Thoracic aorta (tissue), 2 donors: ENCODE data around the gene RGS11. TPM values are rescaled to one million over a fixed set of nuclear protein-coding genes. Genes with fewer than 3 reads are reported as not detected.

Experiments used
- ATAC-seq: fragments of 150-250 bp; one replicate; pipeline ENCODE4 v1.8.0; 2017; ENCODE audit warnings: low read depth; ENCODE audit not compliant: insufficient number of reproducible peaks, low FRiP score
- DNase-seq: peaks from one replicate; pipeline ENCODE4 v3.0.0-alpha.2; 2020; ENCODE audit warnings: low spot score
- H3K27ac ChIP-seq, 2 donors: fragments of 200-600 bp; sonication (generic); 1 replicate in 1 of 2; 2 replicates in 1 of 2; pipeline ENCODE4 v1.5.1; 2016; ENCODE audit warnings: mild to moderate bottlenecking in 2 of 2, moderate library complexity in 2 of 2
- H3K27me3 ChIP-seq: fragments of 200-600 bp; sonication (generic); replicated peaks from 2 replicates; pipeline ENCODE4 v1.6.0; 2016; ENCODE audit warnings: mild to moderate bottlenecking; ENCODE audit not compliant: insufficient read depth
- H3K36me3 ChIP-seq: fragments of 200-600 bp; sonication (generic); one replicate; pipeline ENCODE4 v1.5.1; 2016
- H3K4me1 ChIP-seq, 2 donors: fragments of 200-600 bp; sonication (generic); 1 replicate in 1 of 2; 2 replicates in 1 of 2; pipeline versions ENCODE4 v1.5.1 to v1.6.0; 2016; ENCODE audit warnings: low read depth in 2 of 2, mild to moderate bottlenecking in 1 of 2; ENCODE audit not compliant: control insufficient read depth in 1 of 2
- H3K4me3 ChIP-seq: fragments of 200-600 bp; sonication (generic); 2 replicates; pipeline ENCODE4 v1.5.1; 2016; ENCODE audit warnings: mild to moderate bottlenecking
- H3K9me3 ChIP-seq: fragments of 200-600 bp; sonication (generic); 2 replicates; pipeline ENCODE4 v1.5.1; 2016
- CTCF ChIP-seq: fragments of 200-600 bp; sonication (generic); IDR thresholded peaks from one replicate; pipeline ENCODE4 v1.5.1; 2019; ENCODE audit warnings: antibody characterized with exemption
- total RNA-seq, 2 donors: library from RNA; depleted of rRNA; stranded (reverse); fragments of >200 nt; gene quantifications; one replicate each; pipeline versions ENCODE4 v1.1.0 to v1.2.3, GENCODE V29; 2016

The RGS11 gene
- total RNA-seq, 2 donors from 2014 or later = 16.8 to 19.4 TPM

- H3K4me1 ChIP-seq = no peaks in the 10 kb centered on the region
- no peak for DNase-seq
- H3K9me3 ChIP-seq = no peaks in the 10 kb centered on the region
- peaks cover 22% of the 10 kb centered on the region for H3K36me3 ChIP-seq
- no peaks in the 10 kb centered on the region for H3K27me3 ChIP-seq
- TF ChIP-seq CTCF = no peak
- H3K27ac ChIP-seq = no peak overlapping the region
- no peak for ATAC-seq
- no peak overlapping the region for H3K4me3 ChIP-seq
These were observed 9.2 kb downstream of the RGS11 start for GRCh38 chr16:266258-267164.

GRCh38 chr16:265711-266110 is 10.0 kb downstream of the RGS11 start:
- Histone ChIP-seq H3K4me1 (no peaks in the 10 kb centered on the region), H3K27me3 (no peaks in the 10 kb centered on the region), H3K9me3 (no peaks in the 10 kb centered on the region), H3K27ac (no peak overlapping the region), H3K4me3 (no peak overlapping the region), H3K36me3 (peaks cover 25% of the 10 kb centered on the region)
- ATAC-seq = no peak
- DNase-seq = no peak
- TF ChIP-seq CTCF = no peak

- ATAC-seq = no peak
- H3K27ac ChIP-seq = no peak overlapping the region
- no peaks in the 10 kb centered on the region for H3K27me3 ChIP-seq
- H3K9me3 ChIP-seq = no peaks in the 10 kb centered on the region
- no peak for DNase-seq
- no peaks in the 10 kb centered on the region for H3K4me1 ChIP-seq
- no peak for TF ChIP-seq CTCF
- H3K36me3 ChIP-seq = peaks cover 30% of the 10 kb centered on the region
- no peak overlapping the region for H3K4me3 ChIP-seq
These were observed 10.7 kb downstream of the RGS11 start for GRCh38 chr16:265002-265529.

GRCh38 chr16:264440-264951 is 11.2 kb downstream of the RGS11 start:
- no peak for ATAC-seq
- peaks cover 34% of the 10 kb centered on the region for H3K36me3 ChIP-seq
- no peak for TF ChIP-seq CTCF
- no peak overlapping the region for H3K4me3 ChIP-seq
- no peaks in the 10 kb centered on the region for H3K9me3 ChIP-seq
- H3K27me3 ChIP-seq = no peaks in the 10 kb centered on the region
- DNase-seq = no peak
- no peak overlapping the region for H3K27ac ChIP-seq
- H3K4me1 ChIP-seq = no peaks in the 10 kb centered on the region

- H3K27ac ChIP-seq = no peak overlapping the region
- H3K4me3 ChIP-seq = no peak overlapping the region
- peaks cover 40% of the 10 kb centered on the region for H3K36me3 ChIP-seq
- ATAC-seq = no peak
- TF ChIP-seq CTCF = no peak
- DNase-seq = no peak
- no peaks in the 10 kb centered on the region for H3K4me1 ChIP-seq
- H3K9me3 ChIP-seq = no peaks in the 10 kb centered on the region
- no peaks in the 10 kb centered on the region for H3K27me3 ChIP-seq
These were observed 11.8 kb downstream of the RGS11 start for GRCh38 chr16:263944-264343.
